Measurements from ENCODE around the gene BPIFB3. TPM values are rescaled to one million over a fixed set of nuclear protein-coding genes. Genes with fewer than 3 reads are reported as not detected.
"Not testable (repeated sequence)": the region's sequence is repeated elsewhere in the genome, so short reads cannot be mapped to it uniquely, and the experiment has no call there.

The BPIFB3 gene
- total RNA-seq, 3 donors from 2014 or later: not detected

GRCh38 chr20:33032555-33032954 is 21.1 kb upstream of the BPIFB3 start:
- ATAC-seq: no peak
- no peak overlapping the region for H3K4me3 Mint-ChIP-seq
- H3K27me3 Mint-ChIP-seq (ENCODE audit: low read depth): no peaks in the 10 kb centered on the region
- H3K36me3 Mint-ChIP-seq (ENCODE audit: insufficient read depth): no peaks in the 10 kb centered on the region
- H3K9me3 Mint-ChIP-seq: no peaks in the 10 kb centered on the region
- no peaks in the 10 kb centered on the region for H3K4me1 Mint-ChIP-seq (ENCODE audit: low read depth)
- DNase-seq: no peak

- ATAC-seq: no peak
- no peaks in the 10 kb centered on the region for H3K36me3 Mint-ChIP-seq (ENCODE audit: insufficient read depth)
- H3K4me1 Mint-ChIP-seq (ENCODE audit: low read depth): no peaks in the 10 kb centered on the region
- no peak for DNase-seq
- H3K4me3 Mint-ChIP-seq: no peak overlapping the region
- no peaks in the 10 kb centered on the region for H3K27me3 Mint-ChIP-seq (ENCODE audit: low read depth)
- no peaks in the 10 kb centered on the region for H3K9me3 Mint-ChIP-seq
These were observed 20.3 kb upstream of the BPIFB3 start for GRCh38 chr20:33033381-33033780.

- H3K27me3 Mint-ChIP-seq (ENCODE audit: low read depth): no peaks in the 10 kb centered on the region
- H3K4me1 Mint-ChIP-seq (ENCODE audit: low read depth): no peaks in the 10 kb centered on the region
- DNase-seq (no peak), ATAC-seq (no peak)
- no peak overlapping the region for H3K4me3 Mint-ChIP-seq
- H3K36me3 Mint-ChIP-seq (ENCODE audit: insufficient read depth): no peaks in the 10 kb centered on the region
- H3K9me3 Mint-ChIP-seq: no peaks in the 10 kb centered on the region
These were observed 19.6 kb upstream of the BPIFB3 start for GRCh38 chr20:33034115-33034514.

GRCh38 chr20:33034901-33035492 is 18.7 kb upstream of the BPIFB3 start:
- Mint-ChIP-seq H3K27me3 (ENCODE audit: low read depth) (no peaks in the 10 kb centered on the region), H3K9me3 (no peaks in the 10 kb centered on the region), H3K36me3 (ENCODE audit: insufficient read depth) (no peaks in the 10 kb centered on the region), H3K4me1 (ENCODE audit: low read depth) (no peaks in the 10 kb centered on the region), H3K4me3 (no peak overlapping the region)
- ATAC-seq (no peak), DNase-seq (no peak)

GRCh38 chr20:33037456-33037855 is 16.2 kb upstream of the BPIFB3 start:
- Mint-ChIP-seq H3K4me3 (no peak overlapping the region), H3K4me1 (ENCODE audit: low read depth) (no peaks in the 10 kb centered on the region), H3K9me3 (no peaks in the 10 kb centered on the region), H3K36me3 (ENCODE audit: insufficient read depth) (no peaks in the 10 kb centered on the region), H3K27me3 (ENCODE audit: low read depth) (no peaks in the 10 kb centered on the region)
- DNase-seq (no peak), ATAC-seq (no peak)

GRCh38 chr20:33038243-33038642 is 15.5 kb upstream of the BPIFB3 start:
- ATAC-seq: no peak
- H3K4me1 Mint-ChIP-seq (ENCODE audit: low read depth): no peaks in the 10 kb centered on the region
- H3K9me3 Mint-ChIP-seq: no peaks in the 10 kb centered on the region
- no peaks in the 10 kb centered on the region for H3K27me3 Mint-ChIP-seq (ENCODE audit: low read depth)
- no peak for DNase-seq
- H3K4me3 Mint-ChIP-seq: no peak overlapping the region
- no peaks in the 10 kb centered on the region for H3K36me3 Mint-ChIP-seq (ENCODE audit: insufficient read depth)

- no peaks in the 10 kb centered on the region for H3K27me3 Mint-ChIP-seq (ENCODE audit: low read depth)
- H3K4me3 Mint-ChIP-seq: no peak overlapping the region
- no peaks in the 10 kb centered on the region for H3K4me1 Mint-ChIP-seq (ENCODE audit: low read depth)
- H3K9me3 Mint-ChIP-seq: peaks cover 20% of the 10 kb centered on the region
- DNase-seq (no peak), ATAC-seq (no peak)
- peaks cover 6% of the 10 kb centered on the region for H3K36me3 Mint-ChIP-seq (ENCODE audit: insufficient read depth)
These were observed 11.3 kb upstream of the BPIFB3 start for GRCh38 chr20:33042430-33042829.

- Mint-ChIP-seq H3K36me3 (ENCODE audit: insufficient read depth) (peaks cover 6% of the 10 kb centered on the region), H3K4me3 (no peak overlapping the region), H3K9me3 (peaks cover 20% of the 10 kb centered on the region), H3K4me1 (ENCODE audit: low read depth) (no peaks in the 10 kb centered on the region), H3K27me3 (ENCODE audit: low read depth) (no peaks in the 10 kb centered on the region)
- DNase-seq (no peak), ATAC-seq (no peak)
These were observed 10.5 kb upstream of the BPIFB3 start for GRCh38 chr20:33042983-33043730.

- no peaks in the 10 kb centered on the region for H3K4me1 Mint-ChIP-seq (ENCODE audit: low read depth)
- ATAC-seq (no peak), DNase-seq (no peak)
- no peaks in the 10 kb centered on the region for H3K27me3 Mint-ChIP-seq (ENCODE audit: low read depth)
- no peak overlapping the region for H3K4me3 Mint-ChIP-seq
- H3K9me3 Mint-ChIP-seq: peaks cover 20% of the 10 kb centered on the region
- H3K36me3 Mint-ChIP-seq (ENCODE audit: insufficient read depth): peaks cover 6% of the 10 kb centered on the region
These were observed 9.9 kb upstream of the BPIFB3 start for GRCh38 chr20:33043731-33044181.

- peaks cover 20% of the 10 kb centered on the region for H3K9me3 Mint-ChIP-seq
- not testable (repeated sequence) for ATAC-seq; H3K4me1 Mint-ChIP-seq (ENCODE audit: low read depth); H3K36me3 Mint-ChIP-seq (ENCODE audit: insufficient read depth); H3K27me3 Mint-ChIP-seq (ENCODE audit: low read depth); H3K4me3 Mint-ChIP-seq; DNase-seq
These were observed 8.5 kb upstream of the BPIFB3 start for GRCh38 chr20:33045129-33045721.

GRCh38 chr20:33046412-33046811 is 7.3 kb upstream of the BPIFB3 start:
- no peaks in the 10 kb centered on the region for H3K4me1 Mint-ChIP-seq (ENCODE audit: low read depth)
- no peak for ATAC-seq
- no peak overlapping the region for H3K4me3 Mint-ChIP-seq

GRCh38 chr20:33051333-33051732 is 2.4 kb upstream of the BPIFB3 start:
- Mint-ChIP-seq H3K27me3 (ENCODE audit: low read depth) (no peaks in the 10 kb centered on the region), H3K4me3 (no peak overlapping the region), H3K36me3 (ENCODE audit: insufficient read depth) (no peaks in the 10 kb centered on the region), H3K4me1 (ENCODE audit: low read depth) (no peaks in the 10 kb centered on the region), H3K9me3 (peaks cover 5% of the 10 kb centered on the region)
- DNase-seq (no peak), ATAC-seq (no peak)

More at GRCh38 chr20:33046412-33046811, 7.3 kb upstream of the BPIFB3 start:
- no peak for DNase-seq
- no peaks in the 10 kb centered on the region for H3K27me3 Mint-ChIP-seq (ENCODE audit: low read depth)
- peaks cover 20% of the 10 kb centered on the region for H3K9me3 Mint-ChIP-seq
- peaks cover 6% of the 10 kb centered on the region for H3K36me3 Mint-ChIP-seq (ENCODE audit: insufficient read depth)

- DNase-seq: no peak
- Mint-ChIP-seq H3K4me3 (no peak overlapping the region), H3K4me1 (ENCODE audit: low read depth) (no peaks in the 10 kb centered on the region), H3K27me3 (ENCODE audit: low read depth) (no peaks in the 10 kb centered on the region), H3K9me3 (no peaks in the 10 kb centered on the region), H3K36me3 (ENCODE audit: insufficient read depth) (no peaks in the 10 kb centered on the region)
- no peak for ATAC-seq
These were observed 678 bp downstream of the BPIFB3 start for GRCh38 chr20:33054381-33054780.

- H3K9me3 Mint-ChIP-seq: no peaks in the 10 kb centered on the region
- H3K36me3 Mint-ChIP-seq (ENCODE audit: insufficient read depth): no peaks in the 10 kb centered on the region
- H3K4me1 Mint-ChIP-seq (ENCODE audit: low read depth): no peaks in the 10 kb centered on the region
- DNase-seq (no peak), ATAC-seq (no peak)
- no peak overlapping the region for H3K4me3 Mint-ChIP-seq
- H3K27me3 Mint-ChIP-seq (ENCODE audit: low read depth): no peaks in the 10 kb centered on the region
These were observed 1.1 kb downstream of the BPIFB3 start for GRCh38 chr20:33054791-33055190.

GRCh38 chr20:33059136-33059535 is 5.4 kb downstream of the BPIFB3 start:
- DNase-seq: no peak
- H3K4me3 Mint-ChIP-seq: no peak overlapping the region
- ATAC-seq: no peak
- H3K36me3 Mint-ChIP-seq (ENCODE audit: insufficient read depth): no peaks in the 10 kb centered on the region
- H3K4me1 Mint-ChIP-seq (ENCODE audit: low read depth): no peaks in the 10 kb centered on the region
- no peaks in the 10 kb centered on the region for H3K9me3 Mint-ChIP-seq
- no peaks in the 10 kb centered on the region for H3K27me3 Mint-ChIP-seq (ENCODE audit: low read depth)

All from activated T-cell treated with anti-CD3 and anti-CD28 coated beads, Interleukin-2, amount 50 U/mL, for 4 hours (primary cell).